GM18526 (cell line): Measurements from ENCODE around the gene CDK16.
A peak's percentile ranks its signal among the peaks of the same experiment; 100 is the strongest.

Source experiments
- POLR2A ChIP-seq: IDR thresholded peaks from 3 replicates; pipeline ENCODE4 v1.6.1; 2011; ENCODE audit not compliant: insufficient read length; ENCODE audit errors: extremely low read depth

CDK16 gene

DNA sequence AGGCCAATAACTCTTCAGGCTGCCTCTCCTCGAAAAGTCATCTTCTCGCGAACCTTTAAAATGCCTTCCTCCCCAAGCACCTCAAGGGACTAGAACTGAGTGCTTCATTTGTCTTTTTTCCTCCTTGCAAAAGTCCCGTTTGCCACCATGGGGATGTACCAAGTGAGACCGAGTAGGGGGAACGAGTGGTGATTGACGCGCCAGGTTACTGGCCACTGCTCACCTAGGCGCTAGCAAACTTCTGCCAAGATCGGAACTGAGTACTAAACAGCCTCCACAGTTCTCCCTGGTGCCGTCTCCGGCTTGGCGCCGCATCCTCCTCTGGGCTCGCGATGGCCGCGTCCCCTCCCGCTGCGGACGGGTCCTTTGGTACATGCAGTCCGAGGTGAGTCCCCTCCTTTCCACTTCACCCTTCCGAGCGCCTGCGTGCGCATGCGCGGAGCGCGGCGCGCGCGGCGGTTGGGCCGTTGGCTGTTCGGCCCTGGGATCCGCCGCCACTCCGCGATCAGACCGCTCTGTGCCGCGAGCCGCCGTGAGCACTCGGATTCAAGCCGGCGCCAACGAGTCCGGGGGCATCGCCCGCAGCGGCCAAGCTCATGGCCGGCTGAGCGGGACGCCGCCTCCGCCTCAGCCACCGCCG is at the start of gene CDK16:
Gene CDK16, plus strand, starts transcription at position 402 of the 640 bp plus-strand sequence. CDS start 4,877 bp downstream, outside the sequence.
- peak; percentile 77 for TF ChIP-seq POLR2A

DNA sequence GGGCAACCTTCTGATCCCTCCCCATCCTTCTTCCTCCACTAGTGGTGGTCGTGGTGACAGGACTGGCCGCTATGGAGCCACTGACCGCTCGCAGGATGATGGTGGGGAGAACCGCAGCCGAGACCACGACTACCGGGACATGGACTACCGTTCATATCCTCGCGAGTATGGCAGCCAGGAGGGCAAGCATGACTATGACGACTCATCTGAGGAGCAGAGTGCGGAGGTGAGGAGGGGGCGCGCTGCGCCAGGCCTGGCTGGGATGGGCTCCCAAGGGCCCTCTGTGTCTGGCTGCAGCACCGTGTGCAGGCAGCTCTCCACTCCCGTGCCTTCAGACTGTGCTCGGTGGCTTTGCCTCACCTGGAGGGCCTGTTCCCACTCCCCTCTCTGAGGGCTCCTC is 49.2 kb upstream of the CDK16 start:
- no peak for TF ChIP-seq POLR2A

DNA sequence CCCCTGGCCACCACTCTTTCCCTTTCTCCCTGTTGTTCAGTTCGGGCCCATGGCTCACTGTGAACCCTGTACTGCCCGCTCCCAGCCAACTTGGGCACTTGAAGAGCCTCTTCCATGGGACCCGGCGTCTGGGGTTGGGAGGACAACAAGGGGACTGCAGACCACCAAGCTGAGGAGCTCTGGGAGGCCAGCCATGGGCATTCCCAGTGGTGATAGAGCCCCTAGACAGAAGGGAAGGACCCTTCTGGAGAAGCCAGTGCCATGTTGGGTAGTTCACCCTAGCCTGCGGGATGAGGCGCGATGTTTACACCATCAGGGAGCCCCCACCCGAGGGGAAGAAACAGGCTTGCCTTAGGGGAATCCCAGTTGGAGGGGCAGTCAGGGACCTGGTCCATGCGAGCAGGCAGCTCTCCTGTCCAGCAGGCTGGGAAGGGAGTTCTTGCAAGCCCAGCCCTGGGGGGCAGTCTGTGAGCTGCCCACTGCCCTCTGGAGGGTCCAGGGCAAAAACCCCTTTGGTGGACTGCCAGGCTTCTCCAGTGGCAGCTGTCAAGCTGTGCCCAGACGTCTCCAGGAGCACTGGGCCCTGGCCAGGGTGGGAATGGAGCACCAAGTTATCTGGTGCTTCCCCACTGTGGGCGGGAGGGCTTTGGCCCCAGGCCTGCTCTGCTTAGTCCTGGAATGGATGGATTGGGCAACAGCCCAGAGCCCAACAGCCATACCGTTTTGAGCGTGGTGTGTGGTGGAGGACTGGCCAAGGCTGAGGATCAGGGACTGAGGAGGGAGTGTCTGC is 48.6 kb upstream of the CDK16 start:
- TF ChIP-seq POLR2A: no peak

DNA sequence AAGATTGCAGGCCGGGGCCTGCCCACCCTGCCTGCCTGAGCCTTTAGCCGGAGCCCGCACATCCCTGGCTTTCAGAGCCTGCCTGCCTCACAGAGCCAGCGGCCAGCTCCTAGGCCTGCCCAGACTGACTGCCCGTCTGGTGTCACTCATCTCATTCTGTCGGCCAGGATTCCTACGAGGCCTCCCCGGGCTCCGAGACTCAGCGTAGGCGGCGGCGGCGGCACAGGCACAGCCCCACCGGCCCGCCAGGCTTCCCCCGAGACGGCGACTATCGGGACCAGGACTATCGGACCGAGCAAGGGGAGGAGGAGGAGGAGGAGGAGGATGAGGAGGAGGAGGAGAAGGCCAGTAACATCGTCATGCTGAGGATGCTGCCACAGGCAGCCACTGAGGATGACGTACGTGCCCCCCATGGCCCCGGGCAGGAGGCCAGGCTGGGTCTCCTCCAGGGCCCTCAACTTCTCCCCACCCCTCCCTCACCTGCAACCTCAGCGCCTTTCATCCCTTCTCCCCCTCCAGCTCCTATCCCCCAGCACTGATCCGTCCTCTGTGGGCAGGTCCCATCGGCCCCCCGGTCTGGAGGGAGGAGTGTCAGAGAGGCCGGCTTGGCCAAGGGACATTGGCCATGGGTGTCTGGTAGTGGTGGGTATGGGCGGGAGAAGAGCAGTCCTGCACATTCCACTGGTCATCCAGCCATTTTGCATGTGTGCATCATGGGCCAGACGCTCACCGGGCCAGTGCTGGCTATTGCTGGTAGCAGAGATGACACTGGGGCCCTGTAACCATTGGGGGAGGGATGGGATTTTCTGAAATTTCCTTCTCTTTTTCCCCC is 47.4 kb upstream of the CDK16 start:
- TF ChIP-seq POLR2A: no peak

DNA sequence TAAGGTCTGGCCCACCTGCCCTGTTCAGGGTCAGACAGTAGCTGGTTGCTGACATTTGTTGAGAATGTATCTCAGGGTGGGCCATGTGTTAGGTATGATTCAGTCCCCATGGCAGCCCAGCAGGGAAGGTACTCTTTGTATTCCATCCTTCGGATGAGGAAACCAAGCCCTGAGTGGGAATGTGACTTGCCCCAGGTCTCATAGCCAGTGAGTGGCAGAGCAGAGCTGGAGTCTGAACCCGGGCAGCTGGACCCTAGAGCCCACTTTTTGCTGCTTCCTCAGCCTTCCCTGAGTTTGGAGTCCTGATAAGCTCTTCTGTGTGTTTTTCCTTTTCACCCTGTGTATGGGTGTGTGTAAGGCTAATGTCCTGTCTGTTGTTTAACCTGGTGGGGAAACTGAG is 46.5 kb upstream of the CDK16 start:
- no peak for TF ChIP-seq POLR2A

DNA sequence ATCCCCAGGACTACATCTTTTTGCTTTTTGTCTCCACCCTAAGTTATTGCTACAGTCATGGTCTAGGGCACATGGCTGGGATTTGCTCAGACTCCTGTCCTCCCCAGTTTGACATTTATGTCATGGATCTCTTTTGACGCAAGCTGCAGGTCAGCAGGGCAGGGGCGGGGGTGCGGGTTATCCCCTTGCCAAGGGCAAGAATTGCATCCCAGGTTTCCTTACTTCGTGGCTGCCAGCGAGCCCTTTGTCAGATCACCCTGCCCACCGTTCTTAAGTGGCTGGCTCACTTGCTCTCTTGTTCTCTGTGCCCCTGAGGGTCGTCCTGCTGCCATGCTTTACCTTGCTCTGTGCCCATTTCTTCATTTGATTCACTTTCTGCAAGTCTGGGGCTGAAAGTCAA is 45.9 kb upstream of the CDK16 start:
- TF ChIP-seq POLR2A: no peak

DNA sequence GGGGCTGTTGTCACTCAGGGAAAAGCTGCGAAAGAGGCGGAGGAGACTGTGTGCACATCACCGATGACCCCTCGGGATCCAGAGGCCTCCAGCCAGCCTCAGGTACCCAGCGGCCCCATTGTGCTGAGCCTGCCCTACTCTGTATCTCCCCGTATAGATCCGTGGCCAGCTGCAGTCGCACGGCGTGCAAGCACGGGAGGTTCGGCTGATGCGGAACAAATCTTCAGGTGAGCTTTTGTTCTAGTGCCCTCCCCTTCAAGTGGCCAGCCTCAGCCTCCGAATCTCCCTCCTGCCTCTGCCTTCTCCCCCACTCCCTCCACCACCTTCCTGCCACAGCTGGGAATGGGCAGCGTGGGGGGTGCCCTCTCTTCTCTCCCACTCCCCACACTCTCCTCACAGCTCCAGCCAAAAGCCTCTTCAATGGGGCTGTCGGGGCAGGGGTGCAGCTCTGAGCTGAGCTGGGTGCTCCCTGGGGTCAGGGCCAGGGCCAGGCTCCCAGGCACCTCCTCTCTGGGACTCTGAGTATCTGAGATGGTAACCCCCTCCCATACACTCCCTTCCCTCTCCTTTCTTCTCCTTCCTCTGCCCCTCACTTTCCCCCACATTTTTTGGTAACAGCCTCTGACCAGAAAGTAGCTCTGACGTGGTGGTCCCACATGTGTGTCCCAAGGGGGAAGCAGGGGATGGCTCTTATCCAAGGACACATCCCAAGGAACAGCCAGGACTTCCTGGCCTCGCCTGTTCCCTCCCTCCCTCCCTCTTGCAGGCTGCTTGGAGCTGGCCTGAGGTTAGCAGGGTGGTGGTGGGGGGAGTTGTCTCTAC is 45.3 kb upstream of the CDK16 start:
- TF ChIP-seq POLR2A: no peak

DNA sequence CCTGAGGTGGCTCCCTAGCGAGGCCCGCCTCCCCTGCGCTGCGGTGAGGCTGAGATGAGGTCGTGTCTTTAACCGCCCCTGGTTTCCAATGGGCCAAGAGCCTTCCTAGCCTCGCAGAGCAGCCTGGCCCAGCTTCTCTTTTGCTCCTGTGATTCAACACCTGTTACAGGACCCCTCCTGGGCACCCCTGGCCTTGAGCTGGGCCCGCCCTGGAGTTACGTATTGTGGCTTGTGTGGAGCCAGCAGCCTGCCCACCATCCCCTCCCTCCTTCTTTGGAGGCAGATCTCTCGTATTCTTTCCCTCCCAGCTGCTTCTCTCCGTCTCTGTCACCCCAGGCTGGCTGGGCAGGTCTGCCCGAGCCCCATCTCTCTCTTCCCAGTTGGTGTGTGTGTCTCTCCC is 44.1 kb upstream of the CDK16 start:
- no peak for TF ChIP-seq POLR2A

DNA sequence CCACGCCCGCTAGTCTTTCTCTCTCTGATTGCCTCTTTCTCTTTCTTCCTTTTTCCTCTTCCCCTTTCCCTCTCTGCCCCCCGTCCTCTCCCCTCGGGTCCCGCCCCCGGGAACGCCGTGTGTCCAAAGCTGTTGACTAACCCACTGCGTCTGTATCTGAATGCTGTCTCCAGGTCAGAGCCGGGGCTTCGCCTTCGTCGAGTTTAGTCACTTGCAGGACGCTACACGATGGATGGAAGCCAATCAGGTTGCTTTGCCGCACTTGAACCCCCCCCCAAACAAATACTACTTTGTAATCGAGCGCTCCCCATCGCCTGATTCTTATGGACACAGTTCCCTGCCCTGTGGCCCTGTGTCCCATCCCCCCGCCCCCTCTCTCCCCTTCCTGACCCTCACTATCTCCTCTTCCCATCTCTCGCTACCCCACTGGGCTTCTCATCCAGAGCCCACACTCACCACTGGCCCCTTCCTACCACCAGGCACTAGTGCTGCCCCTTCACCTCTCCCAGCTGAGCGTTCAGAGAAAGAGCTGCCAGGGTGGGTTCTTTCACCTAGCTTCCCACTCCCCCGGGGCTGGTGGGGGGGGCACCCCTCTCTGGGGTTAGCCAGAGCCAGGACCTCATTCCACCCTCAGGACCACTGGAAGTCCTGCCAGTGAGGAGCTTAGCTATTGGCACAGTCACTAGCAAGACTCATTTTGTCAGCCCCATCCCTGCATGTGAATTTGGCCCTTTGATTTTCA is 43.5 kb upstream of the CDK16 start:
- no peak for TF ChIP-seq POLR2A

DNA sequence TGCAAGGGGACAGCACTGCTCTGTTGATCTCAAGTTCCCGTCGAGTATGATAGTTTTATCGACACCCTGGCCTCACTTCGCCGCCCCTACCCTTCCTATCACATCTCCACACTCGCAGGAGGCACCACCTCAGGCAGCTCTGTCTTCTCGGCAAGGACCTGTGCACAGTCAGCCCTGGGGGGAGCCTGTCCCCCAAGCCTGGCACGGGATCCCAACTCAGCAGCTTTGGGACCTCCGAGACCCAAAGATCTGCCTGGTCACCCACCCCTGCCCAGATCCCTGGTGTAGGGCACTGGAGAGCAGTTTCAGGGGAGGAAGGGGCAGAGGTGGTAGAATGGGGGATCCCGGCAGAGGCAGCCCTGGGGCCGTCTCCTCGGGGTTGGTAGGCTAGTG is 42.9 kb upstream of the CDK16 start:
- no peak for TF ChIP-seq POLR2A

DNA sequence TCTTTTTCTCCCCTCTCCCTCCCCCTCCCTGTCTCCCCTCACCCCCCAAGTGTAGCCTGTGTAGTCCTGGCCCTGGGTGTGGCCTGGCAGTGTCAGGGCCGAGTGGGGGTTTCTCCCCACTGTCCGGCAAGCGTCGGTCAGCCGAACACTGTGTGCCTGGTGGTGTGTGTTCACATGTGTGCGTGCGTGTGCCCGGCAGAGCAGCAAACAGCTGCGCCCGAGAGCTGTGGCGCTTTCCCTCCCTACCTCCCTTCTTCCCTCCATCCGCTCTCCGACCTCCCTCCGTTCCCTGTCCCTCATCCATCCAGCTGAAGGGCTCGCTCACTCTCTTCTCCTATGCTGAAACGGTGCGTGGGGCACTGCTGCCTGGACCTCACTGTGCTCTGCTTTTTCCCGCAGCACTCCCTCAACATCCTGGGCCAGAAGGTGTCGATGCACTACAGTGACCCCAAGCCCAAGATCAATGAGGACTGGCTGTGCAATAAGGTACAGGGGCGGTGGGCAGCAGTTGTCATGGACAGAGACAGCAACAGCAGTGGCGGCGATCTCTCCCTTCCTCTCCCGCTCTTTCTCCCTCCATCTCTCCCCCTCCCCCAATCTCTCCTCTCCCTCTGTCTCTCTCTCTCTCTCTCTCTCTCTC is 42.3 kb upstream of the CDK16 start:
- TF ChIP-seq POLR2A: no peak

DNA sequence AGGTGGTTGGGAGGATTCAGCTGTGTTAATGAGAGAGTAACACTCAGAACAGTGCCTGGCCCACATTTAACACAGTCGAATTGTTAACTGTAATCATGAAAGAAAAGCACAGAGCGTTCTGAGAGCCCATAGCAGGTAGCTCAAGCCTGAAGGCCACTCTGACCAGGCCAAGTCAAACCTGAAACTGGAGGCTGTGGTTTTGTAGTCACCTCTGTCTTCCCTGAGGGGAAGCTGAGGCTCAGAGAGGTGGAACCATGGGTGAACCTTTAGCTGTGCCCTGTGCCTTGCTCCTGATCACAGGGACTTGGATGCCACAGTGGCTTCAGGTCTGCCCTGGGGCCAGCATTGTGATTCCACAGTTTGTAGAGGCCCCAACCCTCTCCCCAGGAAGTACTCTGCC is 41.4 kb upstream of the CDK16 start:
- TF ChIP-seq POLR2A: no peak

DNA sequence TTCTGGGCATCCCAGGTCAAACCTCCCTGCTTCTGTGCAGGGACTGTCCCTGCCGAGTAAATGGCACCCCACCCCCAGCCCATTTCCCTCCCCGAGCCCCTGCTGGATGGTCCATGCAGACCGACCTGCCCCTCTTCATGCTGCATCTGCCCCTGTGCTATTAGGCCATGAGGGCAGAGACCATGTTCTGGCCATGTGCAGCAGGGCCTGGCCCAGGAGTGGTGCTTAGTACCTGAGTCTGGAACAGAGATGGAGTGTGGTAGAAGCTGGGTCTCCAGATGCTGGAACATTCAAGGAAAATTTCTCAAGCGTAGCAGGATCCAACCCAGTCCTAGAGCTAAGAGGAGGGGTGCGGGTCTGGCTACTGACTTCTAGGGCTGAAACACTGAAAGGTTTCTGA is 40.1 kb upstream of the CDK16 start:
- TF ChIP-seq POLR2A: no peak
